HAP-1 (cell line): ENCODE measurements around the gene RPS18.
"Not testable (repeated sequence)": the region's sequence is repeated elsewhere in the genome, so short reads cannot be mapped to it uniquely, and the experiment has no call there.

Experiments used
- DNase-seq, 2 experiments: peaks; one replicate each; pipeline ENCODE4 v3.0.0-alpha.2; 2016 to 2020; ENCODE audit warnings: low spot score in 2 of 2
- H3K27me3 ChIP-seq: fragments of 250-450 bp; sonication (Bioruptor Pico); 2 replicates; pipeline ENCODE4 v1.5.1; 2020; ENCODE audit warnings: low read depth, mild to moderate bottlenecking, moderate library complexity
- H3K36me3 ChIP-seq: fragments of 250-450 bp; sonication (Bioruptor Pico); replicated peaks from 2 replicates; pipeline ENCODE4 v1.5.1; 2020; ENCODE audit warnings: mild to moderate bottlenecking
- H3K4me1 ChIP-seq: fragments of 250-450 bp; sonication (Bioruptor Pico); 2 replicates; pipeline ENCODE4 v1.5.1; 2020; ENCODE audit warnings: mild to moderate bottlenecking
- H3K4me3 ChIP-seq: fragments of 250-450 bp; sonication (Bioruptor Pico); 2 replicates; pipeline ENCODE4 v1.5.1; 2020; ENCODE audit warnings: mild to moderate bottlenecking, moderate library complexity
- H3K9me3 ChIP-seq: fragments of 250-450 bp; sonication (Bioruptor Pico); 2 replicates; pipeline ENCODE4 v1.5.1; 2020; ENCODE audit warnings: mild to moderate bottlenecking, moderate library complexity
- in situ Hi-C: fragments of 300-500 bp; cut with MboI; formaldehyde crosslinking; loops from 3 replicates; pipeline ENCODE4 v1.14.3; 2020; ENCODE audit warnings: low sequenced_read_pairs, inconsistent platforms, mixed read lengths

RPS18 gene

GRCh38 chr6:33250731-33251130 lies 21.1 kb upstream of the RPS18 start:
- H3K4me1 ChIP-seq: peaks cover 16% of the 10 kb centered on the region
- H3K27me3 ChIP-seq: no peaks in the 10 kb centered on the region
- no peak for DNase-seq
- H3K36me3 ChIP-seq: peaks cover 3% of the 10 kb centered on the region; the same call in 1 of the 2 replicates
- no peak overlapping the region for H3K4me3 ChIP-seq
- in situ Hi-C loops: no loop called here
- no peaks in the 10 kb centered on the region for H3K9me3 ChIP-seq

- in situ Hi-C loops: no loop called here
Observed at GRCh38 chr6:33251395-33252012, 20.4 kb upstream of the RPS18 start.

GRCh38 chr6:33252759-33253158 lies 19.1 kb upstream of the RPS18 start:
- DNase-seq: no peak
- in situ Hi-C loops: no loop called here
- Histone ChIP-seq H3K36me3 (peaks cover 7% of the 10 kb centered on the region), H3K4me3 (no peak overlapping the region), H3K4me1 (peaks cover 16% of the 10 kb centered on the region), H3K9me3 (no peaks in the 10 kb centered on the region), H3K27me3 (no peaks in the 10 kb centered on the region)

More at GRCh38 chr6:33251395-33252012, 20.4 kb upstream of the RPS18 start:
- Histone ChIP-seq H3K36me3 (peaks cover 3% of the 10 kb centered on the region; the same call in 1 of the 2 replicates), H3K27me3 (no peaks in the 10 kb centered on the region), H3K4me1 (peaks cover 16% of the 10 kb centered on the region), H3K4me3 (no peak overlapping the region), H3K9me3 (no peaks in the 10 kb centered on the region)
- no peak for DNase-seq

- in situ Hi-C loops: no loop called here
- Histone ChIP-seq H3K9me3 (no peaks in the 10 kb centered on the region), H3K4me3 (no peak overlapping the region), H3K4me1 (peaks cover 5% of the 10 kb centered on the region), H3K27me3 (no peaks in the 10 kb centered on the region), H3K36me3 (peaks cover 7% of the 10 kb centered on the region)
- DNase-seq: no peak
Observed at GRCh38 chr6:33254591-33254990, 17.3 kb upstream of the RPS18 start.

- DNase-seq: no peak
- no peak overlapping the region for H3K4me3 ChIP-seq
- in situ Hi-C loops: no loop called here
- H3K4me1 ChIP-seq: no peaks in the 10 kb centered on the region
- no peaks in the 10 kb centered on the region for H3K9me3 ChIP-seq
- peaks cover 13% of the 10 kb centered on the region for H3K36me3 ChIP-seq
- no peaks in the 10 kb centered on the region for H3K27me3 ChIP-seq
Observed at GRCh38 chr6:33259032-33259431, 12.8 kb upstream of the RPS18 start.

GRCh38 chr6:33262490-33262889 lies 9.4 kb upstream of the RPS18 start:
- H3K9me3 ChIP-seq, DNase-seq, in situ Hi-C loops, H3K4me3 ChIP-seq, H3K4me1 ChIP-seq, H3K27me3 ChIP-seq: not testable (repeated sequence)
- H3K36me3 ChIP-seq: peaks cover 35% of the 10 kb centered on the region

GRCh38 chr6:33264015-33264414 lies 7.9 kb upstream of the RPS18 start:
- Histone ChIP-seq H3K4me1 (no peaks in the 10 kb centered on the region), H3K9me3 (no peaks in the 10 kb centered on the region), H3K36me3 (peaks cover 43% of the 10 kb centered on the region), H3K4me3 (no peak overlapping the region), H3K27me3 (no peaks in the 10 kb centered on the region)
- no peak for DNase-seq
- in situ Hi-C loops: no loop called here

GRCh38 chr6:33271117-33271467 lies 783 bp upstream of the RPS18 start:
- Histone ChIP-seq H3K27me3 (no peaks in the 10 kb centered on the region), H3K4me1 (peaks cover 20% of the 10 kb centered on the region), H3K4me3 (peak overlapping the region; percentile 78), H3K9me3 (no peaks in the 10 kb centered on the region), H3K36me3 (peaks cover 65% of the 10 kb centered on the region)
- no peak for DNase-seq
- in situ Hi-C loops: no loop called here

GRCh38 chr6:33272275-33273128 lies 627 bp downstream of the RPS18 start:
- peaks cover 61% of the 10 kb centered on the region for H3K36me3 ChIP-seq
- H3K4me3 ChIP-seq: peak overlapping the region; percentile 78
- no peak for DNase-seq
- H3K4me1 ChIP-seq: peaks cover 25% of the 10 kb centered on the region
- in situ Hi-C loops: no loop called here
- no peaks in the 10 kb centered on the region for H3K9me3 ChIP-seq
- no peaks in the 10 kb centered on the region for H3K27me3 ChIP-seq

- Histone ChIP-seq H3K4me3 (peak overlapping the region; percentile 78), H3K27me3 (no peaks in the 10 kb centered on the region), H3K4me1 (peaks cover 25% of the 10 kb centered on the region), H3K9me3 (no peaks in the 10 kb centered on the region), H3K36me3 (peaks cover 64% of the 10 kb centered on the region)
- DNase-seq: no peak
- in situ Hi-C loops: no loop called here
Observed at GRCh38 chr6:33273129-33273923, 1.5 kb downstream of the RPS18 start.

GRCh38 chr6:33273924-33274902 lies 2.3 kb downstream of the RPS18 start:
- Histone ChIP-seq H3K4me1 (peaks cover 25% of the 10 kb centered on the region), H3K36me3 (peaks cover 66% of the 10 kb centered on the region), H3K4me3 (peak overlapping the region; percentile 78), H3K9me3 (no peaks in the 10 kb centered on the region), H3K27me3 (no peaks in the 10 kb centered on the region)
- in situ Hi-C loops: no loop called here
- DNase-seq: no peak

GRCh38 chr6:33275795-33276580 lies 4.1 kb downstream of the RPS18 start:
- H3K4me1 ChIP-seq: peaks cover 25% of the 10 kb centered on the region

More at GRCh38 chr6:33275795-33276580, 4.1 kb downstream of the RPS18 start:
- DNase-seq: peak in 1 of 2 experiments; percentile 38
- peak overlapping the region; percentile 78 for H3K4me3 ChIP-seq
- H3K9me3 ChIP-seq, H3K27me3 ChIP-seq, in situ Hi-C loops: not testable (repeated sequence)
- peaks cover 77% of the 10 kb centered on the region for H3K36me3 ChIP-seq
